LHCN-M2 (cell line): ENCODE data around the gene CFAP221. TPM values are rescaled to one million over a fixed set of nuclear protein-coding genes. Genes with fewer than 3 reads are reported as not detected.
"Not testable (repeated sequence)": the region's sequence is repeated elsewhere in the genome, so short reads cannot be mapped to it uniquely, and the experiment has no call there.

ENCODE experiments used
- DNase-seq: peaks from one replicate; pipeline ENCODE4 v3.0.0-alpha.2; 2012; ENCODE audit warnings: low read depth
- total RNA-seq: library from RNA; depleted of rRNA; stranded (reverse); fragments of >200 nt; gene quantifications from 2 replicates; pipeline ENCODE4 v1.2.3, GENCODE V29; 2014

CFAP221 gene
- total RNA-seq, 1 experiment from 2014 or later = not detected

GRCh38 chr2:119586085-119586484 is 41.8 kb downstream of the CFAP221 start:
- no peak for DNase-seq

GRCh38 chr2:119590873-119591272 is 46.6 kb downstream of the CFAP221 start:
- DNase-seq = no peak

- no peak for DNase-seq
Measured at GRCh38 chr2:119591523-119591922, 47.3 kb downstream of the CFAP221 start.

- no peak for DNase-seq
Measured at GRCh38 chr2:119592436-119592835, 48.2 kb downstream of the CFAP221 start.

- DNase-seq = no peak
Measured at GRCh38 chr2:119596638-119597037, 52.4 kb downstream of the CFAP221 start.

- DNase-seq = peak; percentile 2
Measured at GRCh38 chr2:119598596-119599263, 54.5 kb downstream of the CFAP221 start.

- DNase-seq = no peak
Measured at GRCh38 chr2:119599384-119599783, 55.1 kb downstream of the CFAP221 start.

- DNase-seq = no peak
Measured at GRCh38 chr2:119605096-119605495, 60.8 kb downstream of the CFAP221 start.

- DNase-seq = no peak
Measured at GRCh38 chr2:119606674-119607073, 62.4 kb downstream of the CFAP221 start.

GRCh38 chr2:119608553-119608952 is 64.3 kb downstream of the CFAP221 start:
- DNase-seq = no peak

- no peak for DNase-seq
Measured at GRCh38 chr2:119609337-119609736, 65.1 kb downstream of the CFAP221 start.

GRCh38 chr2:119614140-119614539 is 69.9 kb downstream of the CFAP221 start:
- DNase-seq = not testable (repeated sequence)

GRCh38 chr2:119616421-119616820 is 72.2 kb downstream of the CFAP221 start:
- DNase-seq = no peak

- DNase-seq = no peak
Measured at GRCh38 chr2:119617455-119617854, 73.2 kb downstream of the CFAP221 start.

GRCh38 chr2:119618725-119619124 is 74.5 kb downstream of the CFAP221 start:
- not testable (repeated sequence) for DNase-seq

- DNase-seq = no peak
Measured at GRCh38 chr2:119625226-119625625, 81.0 kb downstream of the CFAP221 start.

- DNase-seq = no peak
Measured at GRCh38 chr2:119629323-119629825, 85.1 kb downstream of the CFAP221 start.

- no peak for DNase-seq
Measured at GRCh38 chr2:119630121-119630520, 85.9 kb downstream of the CFAP221 start.

GRCh38 chr2:119637371-119637770 is 93.1 kb downstream of the CFAP221 start:
- DNase-seq = no peak

GRCh38 chr2:119638246-119638645 is 94.0 kb downstream of the CFAP221 start:
- DNase-seq = no peak

GRCh38 chr2:119638685-119639554 is 94.7 kb downstream of the CFAP221 start:
- DNase-seq = no peak

GRCh38 chr2:119641562-119642258 is 97.5 kb downstream of the CFAP221 start:
- DNase-seq = peak; percentile 69
